HK-2 (cell line): ENCODE data around the gene SLC51A.

ENCODE experiments used
- DNase-seq: peaks from one replicate; pipeline ENCODE4 v3.0.0-alpha.2; 2018; ENCODE audit not compliant: unreplicated experiment

Gene SLC51A

GRCh38 chr3:196215493-196216020, 777 bp upstream of the SLC51A start:
- DNase-seq, result no peak

GRCh38 chr3:196216681-196217211, 412 bp downstream of the SLC51A start:
- DNase-seq, result no peak

GRCh38 chr3:196217307-196218154, 1.2 kb downstream of the SLC51A start:
- no peak for DNase-seq

GRCh38 chr3:196218155-196218712, 1.9 kb downstream of the SLC51A start:
- DNase-seq, result no peak

GRCh38 chr3:196219194-196219969, 3.0 kb downstream of the SLC51A start:
- no peak for DNase-seq

- no peak for DNase-seq
Observed at GRCh38 chr3:196219970-196220311, 3.6 kb downstream of the SLC51A start.

- no peak for DNase-seq
Observed at GRCh38 chr3:196220587-196220986, 4.3 kb downstream of the SLC51A start.

GRCh38 chr3:196220991-196221390, 4.7 kb downstream of the SLC51A start:
- DNase-seq, result no peak

GRCh38 chr3:196222876-196223595, 6.7 kb downstream of the SLC51A start:
- no peak for DNase-seq

- DNase-seq, result no peak
Observed at GRCh38 chr3:196225086-196225485, 8.8 kb downstream of the SLC51A start.

- DNase-seq, result no peak
Observed at GRCh38 chr3:196225763-196226364, 9.5 kb downstream of the SLC51A start.

GRCh38 chr3:196227121-196227561, 10.8 kb downstream of the SLC51A start:
- DNase-seq, result no peak

GRCh38 chr3:196227629-196228493, 11.5 kb downstream of the SLC51A start:
- DNase-seq, result no peak

- no peak for DNase-seq
Observed at GRCh38 chr3:196232154-196232881, 16.0 kb downstream of the SLC51A start.

- DNase-seq, result no peak
Observed at GRCh38 chr3:196232882-196233251, 16.5 kb downstream of the SLC51A start.

GRCh38 chr3:196235452-196236122, 19.3 kb downstream of the SLC51A start:
- no peak for DNase-seq

GRCh38 chr3:196236223-196236622, 19.9 kb downstream of the SLC51A start:
- no peak for DNase-seq

GRCh38 chr3:196237203-196237602, 20.9 kb downstream of the SLC51A start:
- no peak for DNase-seq
